GM21529 (cell line): Measurements from ENCODE around the gene CEP295NL.
"Not testable (repeated sequence)": the region's sequence is repeated elsewhere in the genome, so short reads cannot be mapped to it uniquely, and the experiment has no call there.

Experiments
- ATAC-seq: cut with Tn5 transposase; IDR thresholded peaks from one replicate; pipeline ENCODE4 v1.9.1; 2021; ENCODE audit not compliant: unreplicated experiment

Gene CEP295NL

GRCh38 chr17:78929908-78930775, 27.1 kb upstream of the CEP295NL start:
- ATAC-seq = no peak

DNA sequence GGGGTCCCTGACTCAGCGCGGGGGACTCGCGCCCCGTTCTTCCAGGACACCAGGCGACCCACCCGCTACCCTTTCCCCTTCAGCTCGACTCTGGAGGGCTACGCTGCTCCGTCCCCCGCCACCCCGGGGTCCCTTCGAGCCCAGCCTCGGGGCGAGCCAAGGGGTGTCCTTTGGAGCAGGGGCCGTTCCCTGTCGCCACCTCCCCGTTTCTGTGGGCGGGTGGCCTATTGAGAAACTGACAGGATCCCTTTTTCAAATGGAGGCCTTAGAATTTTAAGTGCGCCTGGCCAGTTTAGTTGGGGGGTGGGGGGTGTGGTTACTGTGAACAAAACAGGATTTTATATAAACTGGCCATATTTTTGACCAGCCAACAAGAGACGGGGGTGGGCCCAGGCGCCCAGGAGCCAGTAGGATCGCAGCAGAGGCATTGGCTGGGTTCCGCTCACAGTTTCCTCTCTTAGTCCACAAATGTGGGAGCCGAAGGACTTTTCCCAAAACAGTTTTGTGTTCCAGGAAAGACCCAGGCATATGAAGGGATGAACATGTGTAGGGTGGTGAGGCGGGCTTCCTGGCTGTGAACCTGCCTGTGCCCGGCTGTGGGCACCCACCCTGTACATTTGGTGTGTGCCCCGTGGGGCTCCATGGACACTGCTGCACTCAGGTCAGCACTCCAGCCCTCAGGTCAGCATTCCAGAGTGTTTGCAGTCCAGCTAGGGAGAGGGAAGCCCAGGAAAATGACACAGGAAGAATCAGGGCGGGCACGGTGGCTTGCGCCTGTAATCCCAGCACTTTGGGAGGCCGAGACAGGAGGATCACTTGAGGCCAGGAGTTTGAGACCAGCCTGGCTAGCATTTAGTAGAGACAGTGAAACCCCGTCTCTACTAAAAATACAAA, 22.9 kb upstream of the CEP295NL start:
- ATAC-seq = no peak

- no peak for ATAC-seq
Observed at GRCh38 chr17:78925234-78925633, 22.2 kb upstream of the CEP295NL start, which contains the start of gene TIMP2. TSS of gene TIMP2 (minus strand) at chr17:78925387. CDS start at chr17:78925088, 299 bp downstream.

DNA sequence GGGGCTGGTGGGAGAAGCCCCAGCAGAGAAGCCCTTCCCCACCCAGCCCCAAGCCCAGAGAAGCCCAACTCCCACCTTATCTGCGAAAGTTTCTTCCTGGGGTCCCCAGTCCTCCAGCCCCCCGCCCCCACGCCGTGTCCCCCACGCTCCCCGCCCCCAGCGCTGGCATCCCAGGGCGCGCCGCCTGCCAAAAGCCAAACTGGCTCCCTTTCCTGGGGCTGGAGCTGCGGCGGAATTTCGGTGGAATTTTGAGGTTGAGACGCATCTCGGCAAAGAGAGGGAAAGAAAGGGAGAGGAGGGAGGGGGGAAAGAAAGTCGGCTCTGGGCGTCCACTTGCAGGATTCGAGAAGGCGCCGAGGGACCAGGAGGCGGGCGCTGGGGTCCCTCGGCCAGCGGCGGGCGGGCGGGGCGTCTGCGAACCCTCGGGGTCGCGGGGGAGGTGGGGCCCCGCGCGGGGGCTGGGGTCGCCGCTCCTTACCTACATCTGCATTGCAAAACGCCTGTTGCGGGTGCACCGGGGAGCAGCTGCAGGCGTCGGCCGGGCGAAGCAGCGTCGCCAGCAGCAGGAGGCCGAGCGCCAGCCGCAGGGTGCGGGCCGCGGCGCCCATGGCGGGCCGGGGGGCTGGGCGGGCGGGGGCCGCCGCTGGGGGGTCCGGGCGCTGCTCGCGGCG, 21.6 kb upstream of the CEP295NL start:
- ATAC-seq = no peak

- ATAC-seq = no peak
Observed at GRCh38 chr17:78923660-78924453, 20.9 kb upstream of the CEP295NL start.

DNA sequence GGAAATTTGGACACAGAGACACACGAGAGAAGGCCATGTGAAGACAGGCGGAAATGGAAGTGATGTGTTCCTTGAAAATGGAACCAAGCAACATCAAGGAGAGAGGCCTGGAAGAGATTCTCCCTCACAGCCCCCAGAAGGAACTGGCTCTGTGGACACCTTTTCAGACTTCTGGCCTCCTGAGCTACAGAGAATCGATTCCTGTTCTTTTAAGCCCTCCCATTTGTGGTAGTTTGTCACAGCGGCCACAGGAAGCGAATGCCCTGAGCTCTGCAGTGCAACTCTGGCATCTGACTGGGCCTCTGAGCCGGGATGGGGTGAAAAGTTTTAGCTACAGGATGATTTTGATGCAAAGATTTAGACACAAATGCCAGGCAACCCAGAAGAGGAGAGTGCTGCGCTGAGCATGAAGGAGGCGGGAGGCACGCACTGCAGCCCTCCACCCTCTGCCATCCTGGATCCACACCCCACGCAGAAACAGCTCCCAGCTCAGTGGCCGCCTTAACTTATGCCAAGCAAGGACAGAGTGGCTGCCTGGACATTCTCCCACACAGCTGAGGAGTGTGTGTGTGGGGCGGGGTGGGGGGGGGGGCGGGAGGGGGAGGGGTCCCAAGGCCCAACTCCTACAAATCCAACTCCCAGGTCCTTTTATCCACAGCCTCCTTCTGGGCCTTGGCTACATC, 20.0 kb upstream of the CEP295NL start:
- ATAC-seq = no peak

- ATAC-seq = no peak
Observed at GRCh38 chr17:78921437-78921971, 18.5 kb upstream of the CEP295NL start.

GRCh38 chr17:78920528-78920927, 17.5 kb upstream of the CEP295NL start:
- ATAC-seq = no peak

GRCh38 chr17:78919861-78920450, 17.0 kb upstream of the CEP295NL start:
- no peak for ATAC-seq

DNA sequence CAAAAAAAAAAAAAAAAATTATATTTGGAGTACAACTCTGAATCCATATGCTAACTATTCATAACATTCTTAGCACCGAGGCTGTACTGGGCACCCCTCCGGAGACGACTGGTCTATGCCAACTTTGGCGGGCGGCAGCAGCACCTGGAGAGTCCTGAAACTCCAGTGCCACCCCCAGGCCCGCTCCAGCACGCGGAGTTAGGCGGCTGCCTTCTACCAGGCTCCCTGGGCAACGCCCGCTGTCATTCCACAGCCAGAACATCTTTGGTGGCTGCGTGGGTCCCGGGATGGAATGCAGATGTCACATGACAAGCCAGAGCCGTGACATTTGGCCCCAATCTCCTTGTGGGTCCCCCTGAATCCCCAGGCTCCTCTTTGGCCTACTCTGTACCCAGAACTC, 16.0 kb upstream of the CEP295NL start:
- no peak for ATAC-seq

DNA sequence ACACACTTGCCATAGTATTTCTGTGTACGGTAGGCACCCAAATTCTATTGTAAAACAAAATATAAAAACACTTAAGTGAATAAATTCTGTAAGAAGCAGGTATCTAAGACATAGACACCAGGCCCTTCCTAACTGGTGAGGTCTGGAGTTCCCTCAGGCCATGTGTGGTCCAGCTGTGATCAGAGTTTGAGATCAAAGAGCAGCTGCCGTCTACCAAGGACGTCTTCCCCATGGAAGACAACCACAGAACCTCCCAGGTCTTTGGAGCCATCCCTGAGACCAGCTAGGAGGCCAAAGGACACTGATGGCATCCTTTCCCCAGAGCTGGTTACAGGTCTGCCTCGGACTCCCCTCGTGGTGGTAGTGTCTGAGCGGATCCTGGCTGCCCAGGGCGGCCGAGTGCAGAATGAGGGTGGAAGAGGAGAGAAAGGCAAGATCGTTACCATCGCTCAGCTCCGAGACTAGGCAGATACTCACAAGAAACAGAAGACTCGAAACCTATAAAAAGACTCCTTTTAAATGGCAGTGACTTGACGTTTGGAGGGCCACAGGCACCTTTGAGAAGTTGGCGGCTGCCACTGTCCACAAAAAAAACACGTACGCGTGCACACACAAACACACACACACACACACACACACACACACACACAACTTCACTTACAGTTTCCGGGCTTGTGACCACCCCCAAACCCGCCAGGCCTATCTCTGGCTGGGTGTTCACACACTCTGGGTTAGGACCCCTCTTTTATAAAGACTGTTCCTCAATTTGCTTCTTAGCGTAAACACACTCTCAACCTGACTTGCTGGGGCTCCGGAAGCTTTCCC, 14.7 kb upstream of the CEP295NL start:
- ATAC-seq = no peak

- no peak for ATAC-seq
Observed at GRCh38 chr17:78915872-78916632, 13.1 kb upstream of the CEP295NL start.

DNA sequence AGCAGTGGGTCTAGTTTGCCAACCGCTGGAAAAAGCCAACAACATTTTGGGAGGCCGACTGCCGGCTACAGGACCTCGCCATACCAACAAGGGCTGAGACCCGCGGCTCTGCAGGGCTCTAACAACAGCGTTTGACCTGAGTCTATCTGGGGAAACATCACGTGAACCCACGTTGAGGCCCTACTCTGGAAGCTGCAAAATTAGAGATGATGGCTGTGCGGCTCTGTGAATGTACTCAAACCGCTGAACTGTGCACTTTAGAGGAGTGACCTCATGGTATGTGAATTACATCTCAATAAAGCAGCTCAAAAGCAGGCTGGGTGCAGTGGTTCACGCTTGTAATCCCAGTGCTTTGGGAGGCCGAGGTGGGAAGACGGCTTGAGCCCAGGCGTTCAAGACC, 10.1 kb upstream of the CEP295NL start:
- ATAC-seq = no peak

DNA sequence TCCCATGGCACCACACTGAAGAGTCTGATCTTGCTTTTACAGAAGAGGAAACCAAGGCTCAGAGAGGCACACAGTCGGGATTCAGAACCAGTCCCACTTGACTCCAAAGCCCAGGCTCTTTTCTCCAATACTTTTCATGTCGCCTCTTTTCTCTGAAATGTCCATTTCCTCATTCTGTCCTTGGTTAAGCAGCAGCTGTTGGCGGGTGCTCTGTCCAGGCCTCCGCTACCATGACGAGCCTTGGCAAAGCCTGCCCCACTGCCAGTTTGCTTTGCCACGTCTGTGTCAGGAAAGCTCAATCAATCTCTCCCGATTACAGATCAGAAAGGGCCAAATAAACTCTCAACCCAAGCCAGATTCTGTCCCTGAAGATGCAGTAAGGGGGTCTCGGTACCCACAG, 9.1 kb upstream of the CEP295NL start:
- no peak for ATAC-seq

DNA sequence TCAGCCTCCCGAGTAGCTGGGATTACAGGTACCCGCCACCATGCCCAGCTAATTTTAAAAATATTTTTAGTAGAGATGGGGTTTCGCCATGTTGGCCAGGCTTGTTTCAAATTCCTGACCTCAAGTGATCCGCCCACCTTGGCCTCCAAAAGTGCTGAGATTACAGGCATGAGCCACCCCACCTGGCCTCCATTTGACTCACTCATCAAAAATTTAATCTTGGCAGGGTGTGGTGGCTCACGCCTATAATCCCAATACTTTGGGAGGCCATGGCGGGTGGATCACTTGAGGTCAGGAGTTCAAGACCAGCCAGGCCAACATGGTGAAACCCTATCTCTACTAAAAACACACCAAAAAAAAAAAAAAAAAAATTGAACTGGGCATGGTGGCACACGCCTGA, 8.5 kb upstream of the CEP295NL start:
- not testable (repeated sequence) for ATAC-seq

DNA sequence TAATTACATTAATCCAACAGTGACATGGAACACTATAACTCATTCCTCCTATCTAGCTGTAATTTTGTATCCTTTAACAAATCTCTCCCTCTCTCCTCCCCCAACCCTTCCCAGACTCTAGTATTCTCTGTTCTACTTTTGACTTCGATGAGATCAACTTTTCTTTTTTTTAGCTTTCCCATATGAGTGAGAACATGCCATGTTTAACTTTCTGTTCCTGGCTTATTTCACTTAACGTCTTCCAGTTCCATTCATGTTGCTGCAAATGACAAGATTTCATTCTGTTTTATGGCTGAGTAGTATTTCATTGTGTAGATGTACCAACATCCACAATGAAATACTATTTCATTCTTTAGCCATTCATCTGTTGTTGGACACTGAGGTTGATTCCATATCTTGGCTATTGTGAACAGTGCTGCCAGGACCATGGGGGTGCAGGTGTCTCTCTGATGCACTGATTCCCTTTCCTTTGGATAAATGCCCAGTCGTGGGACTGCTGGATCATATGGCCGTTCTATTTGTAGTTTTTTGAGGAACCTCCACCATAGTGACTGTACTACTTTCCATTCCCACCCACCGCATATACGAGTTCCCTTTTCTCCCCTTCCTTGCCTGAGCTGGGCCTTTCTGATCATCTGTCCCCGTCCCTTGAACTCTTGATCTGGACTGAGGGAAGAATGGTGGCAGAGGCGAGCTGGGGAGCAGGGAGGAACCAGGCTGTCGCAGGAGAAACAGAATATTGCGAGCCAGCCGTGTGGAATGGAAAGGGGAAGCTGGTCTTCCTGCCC, 7.7 kb upstream of the CEP295NL start:
- no peak for ATAC-seq

GRCh38 chr17:78908426-78908825, 5.4 kb upstream of the CEP295NL start:
- no peak for ATAC-seq
